Keratinocyte (primary cell): ENCODE results near the gene MYPN.

Experiments
- EZH2 ChIP-seq: IDR thresholded peaks from one replicate; pipeline ENCODE4 v1.6.1; 2012; ENCODE audit warnings: inconsistent platforms, mild to moderate bottlenecking, low read length, moderate library complexity
- TF ChIP-seq, protein P1 (sequence below), 3 experiments: IDR thresholded peaks in 1 of 3; conservative IDR thresholded peaks in 1 of 3; optimal IDR thresholded peaks in 1 of 3; 2 replicates in 2 of 3; 3 replicates in 1 of 3; pipeline versions ENCODE3 to v1.5.1; 2011; ENCODE audit warnings: low read length in 3 of 3, mild to moderate bottlenecking in 3 of 3, moderate library complexity in 2 of 3, control low read depth in 1 of 3, inconsistent platforms in 1 of 3; ENCODE audit not compliant: insufficient read depth in 2 of 3; ENCODE audit errors: extremely low read depth in 1 of 3

DNA sequence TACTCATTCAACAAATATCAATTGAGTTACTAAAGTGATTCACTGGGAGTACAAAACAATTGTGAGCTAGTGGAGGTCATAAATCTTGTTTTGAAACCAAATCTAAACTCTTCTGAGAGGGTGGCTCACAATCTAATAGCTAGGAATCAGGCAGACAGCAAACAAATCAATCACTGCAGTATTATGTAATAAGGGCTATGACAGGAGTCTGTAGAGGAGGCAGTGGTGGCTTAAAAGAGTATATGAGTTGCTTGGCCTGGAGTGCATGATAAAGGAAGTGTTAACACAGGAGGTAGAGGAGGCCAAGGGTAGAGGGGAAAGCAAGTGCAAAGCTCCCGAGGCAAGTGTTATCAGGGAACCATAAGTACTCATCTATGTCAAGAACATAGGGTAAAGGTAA is 16.5 kb downstream of the MYPN start:
- TF ChIP-seq, protein P1, sequence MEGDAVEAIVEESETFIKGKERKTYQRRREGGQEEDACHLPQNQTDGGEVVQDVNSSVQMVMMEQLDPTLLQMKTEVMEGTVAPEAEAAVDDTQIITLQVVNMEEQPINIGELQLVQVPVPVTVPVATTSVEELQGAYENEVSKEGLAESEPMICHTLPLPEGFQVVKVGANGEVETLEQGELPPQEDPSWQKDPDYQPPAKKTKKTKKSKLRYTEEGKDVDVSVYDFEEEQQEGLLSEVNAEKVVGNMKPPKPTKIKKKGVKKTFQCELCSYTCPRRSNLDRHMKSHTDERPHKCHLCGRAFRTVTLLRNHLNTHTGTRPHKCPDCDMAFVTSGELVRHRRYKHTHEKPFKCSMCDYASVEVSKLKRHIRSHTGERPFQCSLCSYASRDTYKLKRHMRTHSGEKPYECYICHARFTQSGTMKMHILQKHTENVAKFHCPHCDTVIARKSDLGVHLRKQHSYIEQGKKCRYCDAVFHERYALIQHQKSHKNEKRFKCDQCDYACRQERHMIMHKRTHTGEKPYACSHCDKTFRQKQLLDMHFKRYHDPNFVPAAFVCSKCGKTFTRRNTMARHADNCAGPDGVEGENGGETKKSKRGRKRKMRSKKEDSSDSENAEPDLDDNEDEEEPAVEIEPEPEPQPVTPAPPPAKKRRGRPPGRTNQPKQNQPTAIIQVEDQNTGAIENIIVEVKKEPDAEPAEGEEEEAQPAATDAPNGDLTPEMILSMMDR (optimal IDR thresholded peaks at IDR 0.05 in 1 of 3, IDR thresholded peaks at IDR 0.05 in 1 of 3, conservative IDR thresholded peaks at IDR 0.05 in 1 of 3; ENCODE audit: extremely low read depth in 1 of 3, insufficient read depth in 2 of 3, low read length in 3 of 3), result no peak
- TF ChIP-seq EZH2, result no peak
